ENCODE measurements around the gene ANKS1B.

Gene ANKS1B

GRCh38 chr12:99067171-99067785 lies 917.5 kb downstream of the ANKS1B start (continued):
- TF ChIP-seq KLF9 (tag by site-specific recombination; IDR thresholded peaks at IDR 0.05; ENCODE audit: low read depth) (no peak), ZNF121 (tag by site-specific recombination; IDR thresholded peaks at IDR 0.05) (no peak)

GRCh38 chr12:99066726-99067125 lies 918.0 kb downstream of the ANKS1B start:
- TF ChIP-seq ZBTB10 (tag by site-specific recombination; IDR thresholded peaks at IDR 0.05) (no peak), GLI2 (tag by site-specific recombination; IDR thresholded peaks at IDR 0.05; ENCODE audit: borderline replicate concordance, low read depth) (no peak), ZNF248 (tag by site-specific recombination; IDR thresholded peaks at IDR 0.05) (no peak), PRDM10 (tag by site-specific recombination; IDR thresholded peaks at IDR 0.05) (no peak), ZNF18 (tag by site-specific recombination; IDR thresholded peaks at IDR 0.05) (no peak), PBX3 (CRISPR knock-in tag; IDR thresholded peaks at IDR 0.05) (no peak), PATZ1 (tag by site-specific recombination; IDR thresholded peaks at IDR 0.05) (no peak)
- H3K4me1 ChIP-seq (ENCODE audit: control insufficient read depth, insufficient read depth, low read length) = no peaks in the 10 kb centered on the region
- ChIA-PET CTCF (no interaction called here), POLR2A (no interaction called here)
- H3K27ac ChIP-seq (ENCODE audit: extremely low read depth, low read depth, low read length) = no peak overlapping the region
- no peaks in the 10 kb centered on the region for H3K36me3 ChIP-seq (ENCODE audit: control insufficient read depth in 2 of 2, insufficient read depth in 1 of 2, low read length in 2 of 2)
- H3K4me3 ChIP-seq (ENCODE audit: low read depth, low read length) = no peak overlapping the region
- no peaks in the 10 kb centered on the region for H3K9me3 ChIP-seq (ENCODE audit: control insufficient read depth, insufficient read depth, low read depth, low read length)

- CTCF ChIA-PET = no interaction called here
- H3K9me3 ChIP-seq (ENCODE audit: control insufficient read depth, insufficient read depth, low read depth, low read length) = no peaks in the 10 kb centered on the region
- TF ChIP-seq ZBTB11 (tag by site-specific recombination; conservative IDR thresholded peaks at IDR 0.05; ENCODE audit: low read depth) = no peak
- TF ChIP-seq ZNF274 (IDR thresholded peaks at IDR 0.05; ENCODE audit: low read length) = no peak
- TF ChIP-seq ZNF274 (tag by site-specific recombination; IDR thresholded peaks at IDR 0.05; ENCODE audit: borderline replicate concordance) = no peak
- no peaks in the 10 kb centered on the region for H3K36me3 ChIP-seq (ENCODE audit: control insufficient read depth in 2 of 2, insufficient read depth in 1 of 2, low read length in 2 of 2)
- POLR2A ChIA-PET = no interaction called here
- H3K4me1 ChIP-seq (ENCODE audit: control insufficient read depth, insufficient read depth, low read length) = no peaks in the 10 kb centered on the region
- H3K4me3 ChIP-seq (ENCODE audit: low read depth, low read length) = no peak overlapping the region
- no peak overlapping the region for H3K27ac ChIP-seq (ENCODE audit: extremely low read depth, low read depth, low read length)
Observed at GRCh38 chr12:99063182-99063581, 921.6 kb downstream of the ANKS1B start.

All from HEK293 (cell line).